ENCODE data around the gene ZNF585A. TPM values are rescaled to one million over a fixed set of nuclear protein-coding genes. Genes with fewer than 3 reads are reported as not detected.
A peak's percentile ranks its signal among the peaks of the same experiment; 100 is the strongest.
"Not testable (repeated sequence)": the region's sequence is repeated elsewhere in the genome, so short reads cannot be mapped to it uniquely, and the experiment has no call there.

ZNF585A gene
- total RNA-seq, 5 donors from 2014 or later (not counting 1 experiment from before 2014, with no cell fraction given), result 4.4 to 23.8 (median 14.2) TPM

GRCh38 chr19:37111753-37112152 is 60.7 kb downstream of the ZNF585A start:
- ATAC-seq (replicated peaks in 1 of 4); H3K27ac Mint-ChIP-seq; DNase-seq; POLR2A ChIA-PET; H3K4me3 ChIP-seq (ENCODE audit: control insufficient read depth in 1 of 2, extremely low read depth in 1 of 2, low read length in 1 of 2); H3K4me1 ChIP-seq (ENCODE audit: control insufficient read depth in 1 of 2, extremely low read depth in 1 of 2, insufficient read depth in 2 of 2, low read length in 2 of 2); H3K27me3 ChIP-seq (replicated peaks in 1 of 2; ENCODE audit: control insufficient read depth in 2 of 2, extremely low read depth in 1 of 2, insufficient read depth in 2 of 2, low read length in 1 of 2); H3K4me1 Mint-ChIP-seq; H3K27me3 Mint-ChIP-seq; H3K4me3 Mint-ChIP-seq; CTCF ChIA-PET; H3K27ac ChIP-seq (ENCODE audit: low read length): not testable (repeated sequence)
- H3K9me3 ChIP-seq, result peaks cover 14% of the 10 kb centered on the region
- Mint-ChIP-seq H3K36me3 (peaks cover 98% of the 10 kb centered on the region), H3K9me3 (peaks cover 13 to 80% (median 80%) of the 10 kb centered on the region in 3 donors)
- H3K36me3 ChIP-seq (ENCODE audit: control insufficient read depth in 2 of 2, extremely low read depth in 1 of 2, insufficient read depth in 1 of 2, low read length in 1 of 2), result peaks cover 8 to 46% of the 10 kb centered on the region in 2 donors
- WGBS (ENCODE audit: insufficient coverage), result 96% methylated on average over 5 of the region's 7 CpGs

GRCh38 chr19:37104135-37104534 is 68.4 kb downstream of the ZNF585A start:
- H3K4me1 Mint-ChIP-seq; H3K27ac Mint-ChIP-seq; ATAC-seq (replicated peaks in 1 of 4); CTCF ChIA-PET; H3K4me3 ChIP-seq (ENCODE audit: control insufficient read depth in 1 of 2, extremely low read depth in 1 of 2, low read length in 1 of 2); H3K4me1 ChIP-seq (ENCODE audit: control insufficient read depth in 1 of 2, extremely low read depth in 1 of 2, insufficient read depth in 2 of 2, low read length in 2 of 2); POLR2A ChIA-PET; H3K4me3 Mint-ChIP-seq; H3K27me3 ChIP-seq (replicated peaks in 1 of 2; ENCODE audit: control insufficient read depth in 2 of 2, extremely low read depth in 1 of 2, insufficient read depth in 2 of 2, low read length in 1 of 2); H3K27ac ChIP-seq (ENCODE audit: low read length); DNase-seq; H3K27me3 Mint-ChIP-seq: not testable (repeated sequence)
- Mint-ChIP-seq H3K36me3 (peaks cover 94% of the 10 kb centered on the region), H3K9me3 (peaks cover 19 to 66% (median 60%) of the 10 kb centered on the region in 3 donors)
- Histone ChIP-seq H3K9me3 (peaks cover 12% of the 10 kb centered on the region), H3K36me3 (ENCODE audit: control insufficient read depth in 2 of 2, extremely low read depth in 1 of 2, insufficient read depth in 1 of 2, low read length in 1 of 2) (peaks cover 16 to 51% of the 10 kb centered on the region in 2 donors)
- WGBS (ENCODE audit: insufficient coverage), result no CpG with 5 or more reads among the region's 5 CpGs

- POLR2A ChIA-PET, result no interaction called here
- H3K9me3 Mint-ChIP-seq, result peaks cover 28 to 58% (median 55%) of the 10 kb centered on the region in 3 donors
Observed at GRCh38 chr19:37098570-37098969, 73.9 kb downstream of the ZNF585A start.

GRCh38 chr19:37095859-37096258 is 76.6 kb downstream of the ZNF585A start:
- ChIA-PET POLR2A (no interaction called here), CTCF (no interaction called here)
- no CpG with 5 or more reads among the region's 1 CpG for WGBS (ENCODE audit: insufficient coverage)
- DNase-seq (no peak), ATAC-seq (replicated peaks in 1 of 4) (no peak)
- no peaks in the 10 kb centered on the region for H3K4me1 ChIP-seq (ENCODE audit: control insufficient read depth in 1 of 2, extremely low read depth in 1 of 2, insufficient read depth in 2 of 2, low read length in 2 of 2)
- no peaks in the 10 kb centered on the region for H3K27me3 ChIP-seq (replicated peaks in 1 of 2; ENCODE audit: control insufficient read depth in 2 of 2, extremely low read depth in 1 of 2, insufficient read depth in 2 of 2, low read length in 1 of 2)
- H3K9me3 ChIP-seq, result peaks cover 18% of the 10 kb centered on the region
- H3K27ac ChIP-seq (ENCODE audit: low read length), result no peak overlapping the region
- peak overlapping the region in 1 of 2 donors; percentile 32 for H3K4me3 ChIP-seq (ENCODE audit: control insufficient read depth in 1 of 2, extremely low read depth in 1 of 2, low read length in 1 of 2)
- Mint-ChIP-seq H3K36me3 (peaks cover 100% of the 10 kb centered on the region), H3K9me3 (peaks cover 19 to 63% (median 55%) of the 10 kb centered on the region in 3 donors), H3K4me3 (no peak overlapping the region), H3K27me3 (no peaks in the 10 kb centered on the region), H3K27ac (no peak overlapping the region), H3K4me1 (no peaks in the 10 kb centered on the region)
- H3K36me3 ChIP-seq (ENCODE audit: control insufficient read depth in 2 of 2, extremely low read depth in 1 of 2, insufficient read depth in 1 of 2, low read length in 1 of 2), result peaks cover 23 to 68% of the 10 kb centered on the region in 2 donors

More at GRCh38 chr19:37098570-37098969, 73.9 kb downstream of the ZNF585A start:
- Mint-ChIP-seq H3K4me3 (no peak overlapping the region), H3K27ac (no peak overlapping the region), H3K36me3 (peaks cover 99% of the 10 kb centered on the region), H3K4me1 (no peaks in the 10 kb centered on the region), H3K27me3 (no peaks in the 10 kb centered on the region)
- H3K9me3 ChIP-seq, result peaks cover 20% of the 10 kb centered on the region
- no CpG with 5 or more reads among the region's 1 CpG for WGBS (ENCODE audit: insufficient coverage)
- no peak overlapping the region for H3K27ac ChIP-seq (ENCODE audit: low read length)
- H3K36me3 ChIP-seq (ENCODE audit: control insufficient read depth in 2 of 2, extremely low read depth in 1 of 2, insufficient read depth in 1 of 2, low read length in 1 of 2), result peaks cover 28 to 62% of the 10 kb centered on the region in 2 donors
- H3K4me1 ChIP-seq (ENCODE audit: control insufficient read depth in 1 of 2, extremely low read depth in 1 of 2, insufficient read depth in 2 of 2, low read length in 2 of 2), result no peaks in the 10 kb centered on the region
- no peak overlapping the region for H3K4me3 ChIP-seq (ENCODE audit: control insufficient read depth in 1 of 2, extremely low read depth in 1 of 2, low read length in 1 of 2)
- H3K27me3 ChIP-seq (replicated peaks in 1 of 2; ENCODE audit: control insufficient read depth in 2 of 2, extremely low read depth in 1 of 2, insufficient read depth in 2 of 2, low read length in 1 of 2), result no peaks in the 10 kb centered on the region
- CTCF ChIA-PET, result no interaction called here
- ATAC-seq (replicated peaks in 1 of 4) (no peak), DNase-seq (no peak)

Other genes with a start within 250 kb of the ZNF585A start
- 10 to 100 TPM in 3 of 5 donors, 1 to 10 TPM in 2; 9.5 to 28.2 (median 26.2) TPM for gene ZNF420, start 94.3 kb downstream of the ZNF585A start, total RNA-seq
- 10 to 100 TPM; 12.5 to 25.4 (median 22.5) TPM for gene ZNF585B, start 37.8 kb upstream of the ZNF585A start, total RNA-seq
- gene ZNF383, start 45.5 kb upstream of the ZNF585A start, total RNA-seq, result 10 to 100 TPM; 11.7 to 25.9 (median 24.2) TPM
- gene ZNF527, start 198.4 kb upstream of the ZNF585A start, total RNA-seq, result 10 to 100 TPM in 1 of 5 donors, 1 to 10 TPM in 4; 8.1 to 10.3 (median 8.7) TPM

All from T-cell (primary cell).